Hepatocyte (in vitro differentiated cells): ENCODE measurements around the gene MANF.

Experiments used
- CTCF ChIP-seq: fragments of 200-600 bp; sonication (generic); IDR thresholded peaks from 2 replicates; pipeline ENCODE4 v1.5.1; 2016; ENCODE audit warnings: antibody characterized with exemption, mild to moderate bottlenecking; ENCODE audit not compliant: poor library complexity
- EZH2 ChIP-seq: fragments of 200-600 bp; sonication (generic); IDR thresholded peaks from 2 replicates; pipeline ENCODE4 v1.6.1; 2016; ENCODE audit warnings: antibody characterized with exemption, mild to moderate bottlenecking, borderline replicate concordance

- TF ChIP-seq CTCF: no peak
- no peak for TF ChIP-seq EZH2
Measured at GRCh38 chr3:51408813-51409212, 23.7 kb downstream of the MANF start.
